HCT116 (cell line): Measurements from ENCODE around the gene SETD3. TPM values are rescaled to one million over a fixed set of nuclear protein-coding genes. Genes with fewer than 3 reads are reported as not detected.

Experiments
- ATAC-seq: fragments of 200-7000 bp; cut with Tn5 transposase; 2 replicates; pipeline ENCODE4 v1.9.1; 2020; ENCODE audit warnings: mild to moderate bottlenecking, moderate library complexity
- BruUV-seq: library from RNA; stranded (reverse); fragments of 400-500 nt; replicated peaks from 2 replicates; lab custom pipeline; 2021; lab: Mats Ljungman, UMichigan
- CTCF ChIA-PET: fragments of 300-600 bp; sonication (Branson Sonifier 250); formaldehyde crosslinking; loops from one replicate; lab custom pipeline; 2021; ENCODE audit warnings: antibody characterized with exemption; lab: Charles Lee
- POLR2A ChIA-PET: fragments of 300-600, 350-600 bp; sonication (Branson Sonifier 250); formaldehyde crosslinking; loops from one replicate; lab custom pipeline; 2021; ENCODE audit warnings: antibody characterized with exemption; lab: Charles Lee
- RAD21 ChIA-PET, 2 experiments: fragments of 300-600 bp; sonication (Branson Sonifier 250); formaldehyde crosslinking; loops; one replicate each; lab custom pipeline; 2023; ENCODE audit warnings: low total read pairs in 2 of 2; ENCODE audit not compliant: uncharacterized antibody in 2 of 2, unreplicated experiment in 2 of 2, low non-redundant PET in 1 of 2; lab: Charles Lee
- DNase-seq: peaks from one replicate; pipeline ENCODE4 v3.0.0-alpha.2; 2010; ENCODE audit warnings: low read depth, low spot score
- H2AFZ ChIP-seq: fragments of 200-600 bp; shearing (Covaris generic), sonication (generic); 2 replicates; pipeline ENCODE4 v1.6.1; 2017; ENCODE audit warnings: low read depth, mixed run types, mixed read lengths, antibody characterized with exemption, low read length; ENCODE audit not compliant: poor library complexity, severe bottlenecking
- H3K27ac ChIP-seq: 2 replicates; pipeline ENCODE4 v1.5.1; 2012; ENCODE audit warnings: low read depth, low read length
- H3K27me3 ChIP-seq: fragments of 200-600 bp; sonication (generic); 2 replicates; pipeline ENCODE4 v1.6.1; 2016; ENCODE audit warnings: mixed run types, low read length, mixed read lengths; ENCODE audit not compliant: insufficient read depth
- H3K36me3 ChIP-seq, 2 experiments: fragments of 200-500 bp in 1 of 2; fragments of 200-600 bp in 1 of 2; sonication (Bioruptor generic) in 1 of 2; sonication (generic) in 1 of 2; 2 replicates each; pipeline versions ENCODE4 v1.5.1 to v1.6.1; 2014 to 2016; ENCODE audit warnings: low read length in 2 of 2, inconsistent platforms in 1 of 2, mixed read lengths in 1 of 2, mixed run types in 1 of 2; ENCODE audit not compliant: insufficient read depth in 2 of 2, control insufficient read depth in 1 of 2
- H3K4me1 ChIP-seq, 2 experiments: fragments of 200-600 bp in 1 of 2; sonication (generic) in 1 of 2; 2 replicates each; pipeline versions ENCODE4 v1.5.1 to v1.6.1; 2012 to 2017; ENCODE audit warnings: low read length in 2 of 2, inconsistent platforms in 1 of 2, mild to moderate bottlenecking in 1 of 2, mixed read lengths in 1 of 2, mixed run types in 1 of 2, moderate library complexity in 1 of 2; ENCODE audit not compliant: insufficient read depth in 2 of 2, control insufficient read depth in 1 of 2
- H3K4me2 ChIP-seq: fragments of 200-600 bp; sonication (generic); 2 replicates; pipeline ENCODE4 v1.6.1; 2017; ENCODE audit warnings: mixed run types, low read length, mixed read lengths
- H3K4me3 ChIP-seq, 2 experiments: fragments of 200-600 bp in 1 of 2; sonication (generic) in 1 of 2; replicated peaks in 1 of 2; 2 replicates each; pipeline ENCODE4 v1.5.1; 2011 to 2016; ENCODE audit warnings: low read length in 2 of 2, control low read depth in 1 of 2, low read depth in 1 of 2, mild to moderate bottlenecking in 1 of 2, mixed read lengths in 1 of 2, mixed run types in 1 of 2
- H3K79me2 ChIP-seq: fragments of 200-600 bp; sonication (generic); 2 replicates; pipeline ENCODE4 v1.6.1; 2017; ENCODE audit warnings: mild to moderate bottlenecking, mixed run types, low read length, moderate library complexity, mixed read lengths; ENCODE audit not compliant: insufficient read depth
- H3K9ac ChIP-seq: fragments of 200-600 bp; sonication (generic); 2 replicates; pipeline ENCODE4 v1.6.1; 2016; ENCODE audit warnings: low read length, mixed read lengths
- H3K9me2 ChIP-seq: fragments of 200-600 bp; sonication (generic), shearing (Covaris generic); 2 replicates; pipeline ENCODE4 v1.6.1; 2017; ENCODE audit warnings: mixed run types, mild to moderate bottlenecking, moderate library complexity; ENCODE audit not compliant: insufficient read depth
- H3K9me3 ChIP-seq, 2 experiments: fragments of 200-500 bp in 1 of 2; fragments of 200-600 bp in 1 of 2; sonication (Bioruptor generic) in 1 of 2; sonication (generic) in 1 of 2; 2 replicates each; pipeline ENCODE4 v1.6.1; 2014 to 2017; ENCODE audit warnings: low read length in 2 of 2, mixed read lengths in 2 of 2, inconsistent platforms in 1 of 2, low read depth in 1 of 2, mild to moderate bottlenecking in 1 of 2, mixed run types in 1 of 2, moderate library complexity in 1 of 2; ENCODE audit not compliant: control insufficient read depth in 1 of 2, insufficient read depth in 1 of 2
- H4K20me1 ChIP-seq: fragments of 200-600 bp; sonication (generic), shearing (Covaris generic); 2 replicates; pipeline ENCODE4 v1.6.1; 2017; ENCODE audit warnings: mixed run types, mild to moderate bottlenecking, moderate library complexity; ENCODE audit not compliant: insufficient read depth
- CBX3 ChIP-seq: IDR thresholded peaks from 2 replicates; pipeline ENCODE4 v1.6.1; 2012; ENCODE audit warnings: low read depth
- MAX ChIP-seq: IDR thresholded peaks from 2 replicates; pipeline ENCODE4 v1.6.1; 2012
- RAD21 ChIP-seq: IDR thresholded peaks from 2 replicates; pipeline ENCODE4 v1.6.1; 2012; ENCODE audit warnings: low read depth, mild to moderate bottlenecking
- SP1 ChIP-seq: IDR thresholded peaks from 2 replicates; pipeline ENCODE4 v1.6.1; 2012; ENCODE audit warnings: low read depth
- YY1 ChIP-seq: IDR thresholded peaks from 2 replicates; pipeline ENCODE4 v1.6.1; 2011; ENCODE audit warnings: low read length, low read depth, moderate library complexity, mild to moderate bottlenecking; ENCODE audit not compliant: insufficient replicate concordance; ENCODE audit errors: extremely low read depth
- intact Hi-C: fragments of 100-400 bp; cut with micrococcal nuclease; formaldehyde crosslinking; loops from 2 replicates; pipeline ENCODE4 v1.10.0; 2022
- total RNA-seq: library from RNA; stranded (reverse); gene quantifications from one replicate; pipeline ENCODE4 v1.2.1, GENCODE V29; 2021; ENCODE audit not compliant: unreplicated experiment
- TF ChIP-seq, protein P1 (sequence below): IDR thresholded peaks from 2 replicates; pipeline ENCODE4 v1.6.1; 2012; ENCODE audit warnings: low read depth
- TF ChIP-seq, protein P2 (sequence below), 3 experiments: fragments of 200-600 bp in 1 of 3; sonication (generic) in 1 of 3; IDR thresholded peaks in 2 of 3; conservative IDR thresholded peaks in 1 of 3; 2 replicates each; pipeline ENCODE4 v1.5.1; 2012 to 2017; ENCODE audit warnings: low read depth in 2 of 3, low read length in 2 of 3, antibody characterized with exemption in 1 of 3, borderline replicate concordance in 1 of 3, control low read depth in 1 of 3, mild to moderate bottlenecking in 1 of 3, mixed read lengths in 1 of 3, mixed run types in 1 of 3, moderate library complexity in 1 of 3; ENCODE audit not compliant: insufficient read depth in 1 of 3
- TF ChIP-seq, protein P3 (sequence below): IDR thresholded peaks from 2 replicates; pipeline ENCODE4 v1.6.1; 2011; ENCODE audit warnings: mild to moderate bottlenecking, low read length, moderate library complexity; ENCODE audit not compliant: insufficient replicate concordance; ENCODE audit errors: extremely low read depth
- TF ChIP-seq, protein P4 (sequence below): IDR thresholded peaks from 2 replicates; pipeline ENCODE4 v1.6.1; 2012

The SETD3 gene
- total RNA-seq, 1 experiment from 2014 or later, result 46.6 TPM

GRCh38 chr14:99408286-99408970, 72.2 kb downstream of the SETD3 start:
- Histone ChIP-seq H3K9me3 (no peaks in the 10 kb centered on the region), H3K4me1 (0 out of 4 replicates have a peak, but pooled peaks cover 0 to 4% of the 10 kb centered on the region in 2 experiments), H4K20me1 (no peaks in the 10 kb centered on the region), H3K4me3 (no peak overlapping the region), H3K36me3 (peaks cover 2 to 5% of the 10 kb centered on the region in 2 experiments; a peak in 1 of 4 replicates), H3K27me3 (no peaks in the 10 kb centered on the region), H3K9me2 (no peaks in the 10 kb centered on the region), H3K9ac (no peak overlapping the region), H3K27ac (no peak overlapping the region), H2AFZ (no peak overlapping the region), H3K79me2 (no peaks in the 10 kb centered on the region), H3K4me2 (no peak overlapping the region)
- ChIA-PET RAD21 (no interaction called here), CTCF (interaction anchor here (1.7 to 2.3 kb wide), 3 partner anchors 8 to 15 kb away, joined by 5 to 9 read pairs (median 8); no protein-coding TSS in a partner anchor), POLR2A (no interaction called here)
- intact Hi-C loops, result no loop called here
- TF ChIP-seq MAX (no peak), SP1 (no peak)
- TF ChIP-seq, protein P1, sequence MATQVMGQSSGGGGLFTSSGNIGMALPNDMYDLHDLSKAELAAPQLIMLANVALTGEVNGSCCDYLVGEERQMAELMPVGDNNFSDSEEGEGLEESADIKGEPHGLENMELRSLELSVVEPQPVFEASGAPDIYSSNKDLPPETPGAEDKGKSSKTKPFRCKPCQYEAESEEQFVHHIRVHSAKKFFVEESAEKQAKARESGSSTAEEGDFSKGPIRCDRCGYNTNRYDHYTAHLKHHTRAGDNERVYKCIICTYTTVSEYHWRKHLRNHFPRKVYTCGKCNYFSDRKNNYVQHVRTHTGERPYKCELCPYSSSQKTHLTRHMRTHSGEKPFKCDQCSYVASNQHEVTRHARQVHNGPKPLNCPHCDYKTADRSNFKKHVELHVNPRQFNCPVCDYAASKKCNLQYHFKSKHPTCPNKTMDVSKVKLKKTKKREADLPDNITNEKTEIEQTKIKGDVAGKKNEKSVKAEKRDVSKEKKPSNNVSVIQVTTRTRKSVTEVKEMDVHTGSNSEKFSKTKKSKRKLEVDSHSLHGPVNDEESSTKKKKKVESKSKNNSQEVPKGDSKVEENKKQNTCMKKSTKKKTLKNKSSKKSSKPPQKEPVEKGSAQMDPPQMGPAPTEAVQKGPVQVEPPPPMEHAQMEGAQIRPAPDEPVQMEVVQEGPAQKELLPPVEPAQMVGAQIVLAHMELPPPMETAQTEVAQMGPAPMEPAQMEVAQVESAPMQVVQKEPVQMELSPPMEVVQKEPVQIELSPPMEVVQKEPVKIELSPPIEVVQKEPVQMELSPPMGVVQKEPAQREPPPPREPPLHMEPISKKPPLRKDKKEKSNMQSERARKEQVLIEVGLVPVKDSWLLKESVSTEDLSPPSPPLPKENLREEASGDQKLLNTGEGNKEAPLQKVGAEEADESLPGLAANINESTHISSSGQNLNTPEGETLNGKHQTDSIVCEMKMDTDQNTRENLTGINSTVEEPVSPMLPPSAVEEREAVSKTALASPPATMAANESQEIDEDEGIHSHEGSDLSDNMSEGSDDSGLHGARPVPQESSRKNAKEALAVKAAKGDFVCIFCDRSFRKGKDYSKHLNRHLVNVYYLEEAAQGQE, result no peak
- ATAC-seq, result no peak
- no TSS peak for BruUV-seq
- no peak for DNase-seq

- RAD21 ChIA-PET, result no interaction called here
- Histone ChIP-seq H3K36me3 (peaks cover 2 to 5% of the 10 kb centered on the region in 2 experiments; a peak in 1 of 4 replicates), H3K4me2 (no peak overlapping the region), H4K20me1 (no peaks in the 10 kb centered on the region), H2AFZ (no peak overlapping the region), H3K27me3 (no peaks in the 10 kb centered on the region), H3K4me1 (0 out of 4 replicates have a peak, but pooled peaks cover 0 to 4% of the 10 kb centered on the region in 2 experiments), H3K9me3 (no peaks in the 10 kb centered on the region), H3K79me2 (no peaks in the 10 kb centered on the region), H3K9me2 (no peaks in the 10 kb centered on the region), H3K4me3 (no peak overlapping the region), H3K27ac (no peak overlapping the region), H3K9ac (no peak overlapping the region)
- POLR2A ChIA-PET, result no interaction called here
- intact Hi-C loops, result no loop called here
- no peak for DNase-seq
- ATAC-seq, result no peak
- CTCF ChIA-PET, result interaction anchor here (1.7 to 2.3 kb wide), 2 partner anchors 9 to 14 kb away, joined by 8 to 9 read pairs; no protein-coding TSS in a partner anchor
- no TSS peak for BruUV-seq
- TF ChIP-seq, protein P2, sequence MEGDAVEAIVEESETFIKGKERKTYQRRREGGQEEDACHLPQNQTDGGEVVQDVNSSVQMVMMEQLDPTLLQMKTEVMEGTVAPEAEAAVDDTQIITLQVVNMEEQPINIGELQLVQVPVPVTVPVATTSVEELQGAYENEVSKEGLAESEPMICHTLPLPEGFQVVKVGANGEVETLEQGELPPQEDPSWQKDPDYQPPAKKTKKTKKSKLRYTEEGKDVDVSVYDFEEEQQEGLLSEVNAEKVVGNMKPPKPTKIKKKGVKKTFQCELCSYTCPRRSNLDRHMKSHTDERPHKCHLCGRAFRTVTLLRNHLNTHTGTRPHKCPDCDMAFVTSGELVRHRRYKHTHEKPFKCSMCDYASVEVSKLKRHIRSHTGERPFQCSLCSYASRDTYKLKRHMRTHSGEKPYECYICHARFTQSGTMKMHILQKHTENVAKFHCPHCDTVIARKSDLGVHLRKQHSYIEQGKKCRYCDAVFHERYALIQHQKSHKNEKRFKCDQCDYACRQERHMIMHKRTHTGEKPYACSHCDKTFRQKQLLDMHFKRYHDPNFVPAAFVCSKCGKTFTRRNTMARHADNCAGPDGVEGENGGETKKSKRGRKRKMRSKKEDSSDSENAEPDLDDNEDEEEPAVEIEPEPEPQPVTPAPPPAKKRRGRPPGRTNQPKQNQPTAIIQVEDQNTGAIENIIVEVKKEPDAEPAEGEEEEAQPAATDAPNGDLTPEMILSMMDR (IDR thresholded peaks at IDR 0.05 in 2 of 3, conservative IDR thresholded peaks at IDR 0.05 in 1 of 3; ENCODE audit: borderline replicate concordance in 1 of 3, insufficient read depth in 1 of 3, low read depth in 2 of 3, low read length in 2 of 3), result no peak
- TF ChIP-seq RAD21 (no peak), CBX3 (no peak), YY1 (no peak)
- TF ChIP-seq, protein P3, sequence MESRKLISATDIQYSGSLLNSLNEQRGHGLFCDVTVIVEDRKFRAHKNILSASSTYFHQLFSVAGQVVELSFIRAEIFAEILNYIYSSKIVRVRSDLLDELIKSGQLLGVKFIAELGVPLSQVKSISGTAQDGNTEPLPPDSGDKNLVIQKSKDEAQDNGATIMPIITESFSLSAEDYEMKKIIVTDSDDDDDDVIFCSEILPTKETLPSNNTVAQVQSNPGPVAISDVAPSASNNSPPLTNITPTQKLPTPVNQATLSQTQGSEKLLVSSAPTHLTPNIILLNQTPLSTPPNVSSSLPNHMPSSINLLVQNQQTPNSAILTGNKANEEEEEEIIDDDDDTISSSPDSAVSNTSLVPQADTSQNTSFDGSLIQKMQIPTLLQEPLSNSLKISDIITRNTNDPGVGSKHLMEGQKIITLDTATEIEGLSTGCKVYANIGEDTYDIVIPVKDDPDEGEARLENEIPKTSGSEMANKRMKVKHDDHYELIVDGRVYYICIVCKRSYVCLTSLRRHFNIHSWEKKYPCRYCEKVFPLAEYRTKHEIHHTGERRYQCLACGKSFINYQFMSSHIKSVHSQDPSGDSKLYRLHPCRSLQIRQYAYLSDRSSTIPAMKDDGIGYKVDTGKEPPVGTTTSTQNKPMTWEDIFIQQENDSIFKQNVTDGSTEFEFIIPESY, result no peak
- TF ChIP-seq, protein P4, sequence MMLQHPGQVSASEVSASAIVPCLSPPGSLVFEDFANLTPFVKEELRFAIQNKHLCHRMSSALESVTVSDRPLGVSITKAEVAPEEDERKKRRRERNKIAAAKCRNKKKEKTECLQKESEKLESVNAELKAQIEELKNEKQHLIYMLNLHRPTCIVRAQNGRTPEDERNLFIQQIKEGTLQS, result no peak
Observed at GRCh38 chr14:99407416-99407815, 73.2 kb downstream of the SETD3 start.
